Stimulated activated naive CD8-positive, alpha-beta T cell treated with anti-CD3 and anti-CD28 coated beads, Interleukin-15, amount 100 ng/mL, for 72 hours (primary cell): ENCODE measurements around the gene AGO3.

ENCODE experiments used
- ATAC-seq: fragments of 150-1000 bp; cut with Tn5 transposase; 2 replicates; pipeline ENCODE4 v1.10.0; 2021; ENCODE audit warnings: mild to moderate bottlenecking, moderate library complexity
- DNase-seq, 2 donors: peaks; one replicate each; pipeline ENCODE4 v3.0.0; 2021 to 2022
- H3K27ac Mint-ChIP-seq, 2 donors: one replicate each; pipeline ENCODE4 v1.8.0; 2022; ENCODE audit warnings: mild to moderate bottlenecking in 2 of 2, mixed read lengths in 2 of 2, moderate library complexity in 2 of 2
- H3K27me3 Mint-ChIP-seq: one replicate; pipeline ENCODE4 v1.8.0; 2022; ENCODE audit warnings: mixed read lengths
- H3K4me1 Mint-ChIP-seq: one replicate; pipeline ENCODE4 v1.8.0; 2022; ENCODE audit warnings: mild to moderate bottlenecking, mixed read lengths
- H3K4me3 Mint-ChIP-seq, 2 donors: one replicate each; pipeline ENCODE4 v1.8.0; 2022; ENCODE audit warnings: mild to moderate bottlenecking in 2 of 2, mixed read lengths in 2 of 2, moderate library complexity in 1 of 2
- H3K9me3 Mint-ChIP-seq, 2 donors: one replicate each; pipeline ENCODE4 v1.8.0; 2022; ENCODE audit warnings: mixed read lengths in 2 of 2

Gene AGO3

GRCh38 chr1:36080801-36081200 is 149.9 kb downstream of the AGO3 start:
- Mint-ChIP-seq H3K9me3 (no peaks in the 10 kb centered on the region), H3K4me3 (no peak overlapping the region), H3K27ac (no peak overlapping the region), H3K27me3 (peaks cover 47% of the 10 kb centered on the region), H3K4me1 (no peaks in the 10 kb centered on the region)
- no peak for ATAC-seq
- DNase-seq = no peak

GRCh38 chr1:36081926-36082485 is 151.1 kb downstream of the AGO3 start:
- Mint-ChIP-seq H3K4me1 (peaks cover 2% of the 10 kb centered on the region), H3K4me3 (no peak overlapping the region), H3K27ac (no peak overlapping the region), H3K27me3 (peaks cover 50% of the 10 kb centered on the region), H3K9me3 (no peaks in the 10 kb centered on the region)
- DNase-seq (no peak), ATAC-seq (no peak)

DNA sequence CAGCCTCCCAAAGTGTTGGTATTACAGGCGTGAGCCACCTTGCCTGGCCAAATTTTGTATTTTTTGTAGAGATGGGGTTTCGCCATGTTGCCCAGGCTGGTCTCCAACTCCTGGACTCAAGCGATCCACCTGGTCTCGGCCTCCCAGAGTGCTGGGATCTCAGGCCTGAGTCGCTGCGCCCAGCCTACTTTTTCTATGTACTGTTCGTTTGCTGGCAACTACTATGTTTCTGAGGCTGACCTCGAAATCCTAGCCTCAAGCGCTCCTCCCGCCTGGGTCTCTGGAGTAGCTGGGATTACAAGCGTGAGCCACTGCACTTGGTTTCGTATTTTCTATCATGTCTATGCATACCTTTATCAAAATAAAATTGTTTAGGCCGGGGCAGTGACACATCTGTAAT is 152.3 kb downstream of the AGO3 start:
- no peak for ATAC-seq
- H3K27me3 Mint-ChIP-seq = peaks cover 50% of the 10 kb centered on the region

DNA sequence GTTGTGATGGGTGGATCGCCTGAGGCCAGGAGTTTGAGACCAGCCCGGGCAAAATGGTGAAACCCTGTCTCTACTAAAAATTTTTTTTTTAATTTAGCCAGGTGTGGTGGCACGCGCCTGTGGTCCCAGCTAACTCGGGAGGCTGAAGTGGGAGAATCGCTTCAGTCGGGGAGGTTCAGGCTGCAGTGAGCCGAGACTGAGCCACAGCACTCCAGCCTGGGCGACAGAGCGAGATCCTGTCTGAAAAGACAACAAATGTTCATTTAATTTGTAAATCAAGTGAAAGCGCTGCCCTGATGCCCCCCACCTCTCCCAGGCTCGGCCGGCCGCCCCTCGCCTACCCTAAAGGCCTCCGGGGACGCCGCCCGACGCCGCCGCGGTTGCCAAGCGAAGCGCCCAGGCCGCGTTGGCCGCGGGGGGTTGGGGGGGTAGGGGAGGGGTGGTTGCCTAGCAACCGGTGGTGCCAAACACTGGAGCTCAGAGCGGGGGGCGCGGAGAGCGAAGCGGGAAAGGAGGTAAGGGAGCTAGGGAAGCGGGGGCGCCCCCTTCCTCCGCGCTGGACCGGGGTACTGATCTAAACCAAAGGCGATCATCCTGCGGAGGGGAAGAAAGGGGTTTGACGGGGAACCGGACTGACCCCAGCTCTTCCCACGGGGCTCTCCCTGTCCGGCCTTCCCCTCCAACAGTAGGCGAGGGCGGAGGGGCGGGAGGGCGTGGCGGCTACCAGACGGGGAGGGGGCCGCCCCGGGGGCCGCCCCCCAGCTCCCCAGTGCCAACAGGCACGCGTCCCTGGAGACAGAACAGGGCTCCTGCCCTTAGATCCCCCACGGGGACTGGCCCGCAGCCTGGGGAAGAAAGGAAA is 153.0 kb downstream of the AGO3 start, which contains the start of gene TEKT2:
Gene TEKT2, plus strand, starts transcription at position 460 of the 862 bp plus-strand sequence. CDS start 828 bp downstream, outside the sequence.
- DNase-seq (no peak), ATAC-seq (no peak)
- Mint-ChIP-seq H3K9me3 (no peaks in the 10 kb centered on the region), H3K27me3 (peaks cover 50% of the 10 kb centered on the region), H3K4me1 (peaks cover 5% of the 10 kb centered on the region), H3K4me3 (peak within 1 kb of the TSS; percentile 73 to 75), H3K27ac (peak within 1 kb of the TSS in 1 of 2 donors; percentile 90)

More for the DNA sequence above, 152.3 kb downstream of the AGO3 start:
- no peaks in the 10 kb centered on the region for H3K9me3 Mint-ChIP-seq
- no peak overlapping the region for H3K4me3 Mint-ChIP-seq
- no peak overlapping the region for H3K27ac Mint-ChIP-seq
- no peak for DNase-seq
- peaks cover 5% of the 10 kb centered on the region for H3K4me1 Mint-ChIP-seq

DNA sequence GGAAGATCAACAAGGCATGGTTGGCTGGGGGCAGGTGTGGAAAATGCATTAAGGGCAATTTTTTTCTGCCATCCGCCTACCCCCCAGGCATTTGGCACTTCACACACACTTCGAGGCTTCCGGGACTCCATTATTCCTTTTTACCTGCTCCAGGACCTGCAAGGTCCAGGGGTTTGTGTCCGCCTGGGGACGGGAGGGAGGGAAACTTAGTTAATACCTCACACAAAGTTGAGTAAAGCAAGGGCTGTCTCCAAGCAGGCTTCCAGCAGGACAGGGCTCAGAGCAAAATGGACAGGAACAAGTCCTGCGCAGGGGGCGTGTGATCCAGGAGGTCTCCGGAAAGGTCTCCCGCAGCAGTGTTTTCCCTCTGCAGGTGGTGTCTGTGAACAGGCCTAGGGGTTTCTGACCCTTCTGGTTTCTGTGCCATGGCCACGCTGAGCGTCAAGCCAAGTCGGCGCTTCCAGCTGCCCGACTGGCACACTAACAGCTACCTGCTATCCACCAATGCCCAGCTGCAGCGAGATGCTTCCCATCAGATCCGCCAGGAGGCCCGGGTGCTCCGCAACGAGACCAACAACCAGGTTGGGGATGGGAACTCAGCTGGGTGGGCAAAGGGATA is 153.7 kb downstream of the AGO3 start:
- no peak overlapping the region for H3K27ac Mint-ChIP-seq
- peak overlapping the region; percentile 37 to 73 for H3K4me3 Mint-ChIP-seq
- H3K4me1 Mint-ChIP-seq = peaks cover 10% of the 10 kb centered on the region
- ATAC-seq = no peak
- H3K27me3 Mint-ChIP-seq = peaks cover 50% of the 10 kb centered on the region
- no peaks in the 10 kb centered on the region for H3K9me3 Mint-ChIP-seq
- DNase-seq = no peak

DNA sequence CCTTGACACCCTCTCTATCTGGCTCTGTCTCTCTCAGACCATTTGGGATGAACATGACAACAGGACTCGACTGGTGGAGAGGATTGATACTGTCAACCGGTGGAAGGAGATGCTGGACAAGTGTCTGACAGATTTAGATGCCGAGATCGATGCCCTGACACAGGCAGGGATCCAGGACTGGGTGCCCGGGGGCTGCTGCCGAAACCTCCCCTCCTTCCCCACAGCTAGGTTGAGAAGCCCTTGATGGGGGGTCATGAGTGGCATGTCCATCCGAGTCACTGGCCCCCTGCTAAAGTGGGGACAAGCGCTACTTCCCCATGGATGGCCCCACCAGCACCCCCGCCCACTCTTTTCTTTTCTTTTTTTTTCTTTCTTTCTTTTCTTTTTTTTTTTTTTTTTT is 154.2 kb downstream of the AGO3 start:
- Mint-ChIP-seq H3K9me3 (no peaks in the 10 kb centered on the region), H3K27ac (no peak overlapping the region), H3K4me3 (no peak overlapping the region), H3K4me1 (peaks cover 15% of the 10 kb centered on the region), H3K27me3 (peaks cover 50% of the 10 kb centered on the region)
- DNase-seq (no peak), ATAC-seq (no peak)

GRCh38 chr1:36085686-36086526 is 155.0 kb downstream of the AGO3 start:
- peaks cover 42% of the 10 kb centered on the region for H3K27me3 Mint-ChIP-seq
- DNase-seq = no peak
- H3K9me3 Mint-ChIP-seq = no peaks in the 10 kb centered on the region
- H3K4me3 Mint-ChIP-seq = no peak overlapping the region
- no peak overlapping the region for H3K27ac Mint-ChIP-seq
- peaks cover 19% of the 10 kb centered on the region for H3K4me1 Mint-ChIP-seq
- ATAC-seq = no peak

DNA sequence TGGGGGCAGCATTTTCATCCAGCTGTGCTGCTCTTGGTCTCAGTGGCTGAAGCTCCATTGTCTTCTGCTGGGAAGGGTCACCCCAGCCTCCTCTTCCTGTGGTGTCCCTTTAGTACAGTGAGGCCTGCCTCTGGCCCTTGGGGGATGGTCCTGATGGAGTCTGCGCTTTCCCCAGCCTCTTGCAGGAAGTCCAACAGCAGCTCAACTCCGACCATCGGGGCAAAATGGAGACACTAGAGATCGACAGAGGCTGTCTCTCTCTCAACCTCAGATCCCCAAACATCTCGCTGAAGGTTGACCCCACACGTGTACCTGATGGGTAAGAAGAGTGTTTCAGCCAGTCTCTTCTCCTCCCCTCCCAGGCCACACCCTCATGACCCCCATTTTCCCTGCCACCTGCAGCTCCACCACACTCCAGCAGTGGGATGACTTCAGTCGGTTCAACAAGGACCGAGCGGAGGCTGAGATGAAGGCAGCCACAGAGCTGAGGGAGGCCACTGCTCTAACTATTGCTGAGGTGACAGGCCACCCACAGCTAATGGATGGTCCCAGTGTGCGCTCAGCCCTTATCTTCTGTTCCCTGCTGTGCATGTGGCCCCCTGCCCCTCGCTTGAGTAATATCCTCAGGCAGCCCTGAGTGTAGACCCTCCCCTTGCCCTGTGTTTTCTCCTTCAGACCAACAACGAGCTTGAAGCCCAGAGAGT is 155.8 kb downstream of the AGO3 start:
- H3K27ac Mint-ChIP-seq = no peak overlapping the region
- H3K4me1 Mint-ChIP-seq = peaks cover 27% of the 10 kb centered on the region
- ATAC-seq (no peak), DNase-seq (no peak)
- H3K4me3 Mint-ChIP-seq = peak overlapping the region; percentile 23 to 61
- H3K27me3 Mint-ChIP-seq = peaks cover 41% of the 10 kb centered on the region
- H3K9me3 Mint-ChIP-seq = no peaks in the 10 kb centered on the region

GRCh38 chr1:36087233-36088123 is 156.6 kb downstream of the AGO3 start:
- Mint-ChIP-seq H3K27me3 (peaks cover 33% of the 10 kb centered on the region), H3K4me1 (peaks cover 35% of the 10 kb centered on the region), H3K9me3 (no peaks in the 10 kb centered on the region), H3K4me3 (peak overlapping the region; percentile 23 to 61), H3K27ac (peak overlapping the region in 1 of 2 donors; percentile 67)
- no peak for DNase-seq
- no peak for ATAC-seq

- DNase-seq (no peak), ATAC-seq (peak; percentile 50)
- Mint-ChIP-seq H3K9me3 (no peaks in the 10 kb centered on the region), H3K27ac (peak overlapping the region in 1 of 2 donors; percentile 97), H3K4me1 (peaks cover 43% of the 10 kb centered on the region), H3K4me3 (peak overlapping the region; percentile 90 to 99), H3K27me3 (peaks cover 25% of the 10 kb centered on the region)
These were observed 157.3 kb downstream of the AGO3 start for GRCh38 chr1:36088265-36088576.

GRCh38 chr1:36088577-36089392 is 157.9 kb downstream of the AGO3 start, which contains the start of gene ADPRS:
ADPRS (plus strand) TSS chr1:36088892; CDS start chr1:36088905, 13 bp downstream.
- peak; percentile 89 to 91 for DNase-seq
- Mint-ChIP-seq H3K4me3 (peak within 1 kb of the TSS; percentile 90 to 99), H3K27ac (peak within 1 kb of the TSS; percentile 96 to 97), H3K4me1 (peaks cover 46% of the 10 kb centered on the region), H3K27me3 (peaks cover 20% of the 10 kb centered on the region), H3K9me3 (no peaks in the 10 kb centered on the region)
- ATAC-seq = peak; percentile 92

GRCh38 chr1:36089393-36090121 is 158.7 kb downstream of the AGO3 start:
- ATAC-seq (no peak), DNase-seq (no peak)
- peak overlapping the region; percentile 90 to 99 for H3K4me3 Mint-ChIP-seq
- H3K27ac Mint-ChIP-seq = peak overlapping the region; percentile 96 to 97
- H3K4me1 Mint-ChIP-seq = peaks cover 46% of the 10 kb centered on the region
- no peaks in the 10 kb centered on the region for H3K9me3 Mint-ChIP-seq
- peaks cover 16% of the 10 kb centered on the region for H3K27me3 Mint-ChIP-seq

DNA sequence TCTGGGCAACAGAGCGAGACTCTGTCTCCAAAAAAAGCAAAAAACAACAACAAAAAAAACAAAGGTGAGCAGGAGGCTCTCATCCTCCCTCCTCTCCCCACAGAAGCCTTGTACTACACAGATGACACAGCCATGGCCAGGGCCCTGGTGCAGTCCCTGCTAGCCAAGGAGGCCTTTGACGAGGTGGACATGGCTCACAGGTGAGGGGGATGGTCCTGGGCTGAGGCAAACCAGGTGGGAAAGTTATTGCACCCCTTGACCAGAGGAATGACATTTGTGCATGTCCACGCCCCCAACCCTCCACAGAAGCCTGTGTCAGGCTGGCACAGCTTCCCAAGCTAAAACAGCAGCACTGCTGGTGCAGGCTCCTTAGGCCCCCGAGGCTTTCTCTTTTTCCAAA is 160.2 kb downstream of the AGO3 start:
- H3K27ac Mint-ChIP-seq = peak overlapping the region in 1 of 2 donors; percentile 27
- H3K4me1 Mint-ChIP-seq = peaks cover 46% of the 10 kb centered on the region
- peaks cover under 1% of the 10 kb centered on the region for H3K27me3 Mint-ChIP-seq
- no peaks in the 10 kb centered on the region for H3K9me3 Mint-ChIP-seq
- ATAC-seq (no peak), DNase-seq (no peak)
- peak overlapping the region in 1 of 2 donors; percentile 32 for H3K4me3 Mint-ChIP-seq
